ENCODE results near the gene ARHGAP8.

DNA sequence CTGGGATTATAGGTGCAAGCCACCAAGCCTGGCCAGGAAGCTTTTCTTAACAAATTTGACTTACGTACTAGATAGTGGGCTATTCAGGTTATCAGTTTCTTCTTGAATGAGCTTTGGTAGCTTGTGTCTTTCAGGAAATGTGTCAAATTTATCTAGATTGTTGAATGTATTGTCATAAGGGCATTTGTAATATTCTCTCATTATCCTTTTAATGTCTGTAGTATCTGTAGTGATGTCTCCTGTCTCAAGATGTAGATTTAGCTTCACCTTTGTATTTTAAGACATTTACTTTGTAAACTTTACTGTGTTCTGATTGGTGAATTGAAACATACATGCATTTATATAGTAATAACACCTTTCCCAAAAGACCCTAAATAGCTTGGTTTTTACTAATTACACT is 20.7 kb downstream of the ARHGAP8 start:
- TF ChIP-seq, protein P1, sequence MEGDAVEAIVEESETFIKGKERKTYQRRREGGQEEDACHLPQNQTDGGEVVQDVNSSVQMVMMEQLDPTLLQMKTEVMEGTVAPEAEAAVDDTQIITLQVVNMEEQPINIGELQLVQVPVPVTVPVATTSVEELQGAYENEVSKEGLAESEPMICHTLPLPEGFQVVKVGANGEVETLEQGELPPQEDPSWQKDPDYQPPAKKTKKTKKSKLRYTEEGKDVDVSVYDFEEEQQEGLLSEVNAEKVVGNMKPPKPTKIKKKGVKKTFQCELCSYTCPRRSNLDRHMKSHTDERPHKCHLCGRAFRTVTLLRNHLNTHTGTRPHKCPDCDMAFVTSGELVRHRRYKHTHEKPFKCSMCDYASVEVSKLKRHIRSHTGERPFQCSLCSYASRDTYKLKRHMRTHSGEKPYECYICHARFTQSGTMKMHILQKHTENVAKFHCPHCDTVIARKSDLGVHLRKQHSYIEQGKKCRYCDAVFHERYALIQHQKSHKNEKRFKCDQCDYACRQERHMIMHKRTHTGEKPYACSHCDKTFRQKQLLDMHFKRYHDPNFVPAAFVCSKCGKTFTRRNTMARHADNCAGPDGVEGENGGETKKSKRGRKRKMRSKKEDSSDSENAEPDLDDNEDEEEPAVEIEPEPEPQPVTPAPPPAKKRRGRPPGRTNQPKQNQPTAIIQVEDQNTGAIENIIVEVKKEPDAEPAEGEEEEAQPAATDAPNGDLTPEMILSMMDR (conservative IDR thresholded peaks at IDR 0.05 in 1 of 2, IDR thresholded peaks at IDR 0.05 in 1 of 2; ENCODE audit: extremely low read depth in 1 of 2, insufficient read depth in 1 of 2, low read depth in 1 of 2, low read length in 2 of 2): no peak
- no peak for TF ChIP-seq EZH2 (IDR thresholded peaks at IDR 0.05; ENCODE audit: borderline replicate concordance, low read length)

Data from mammary epithelial cell (primary cell).